GM10266 (cell line): ENCODE measurements around the gene ARFGAP1.

Experiments used
- DNase-seq: peaks from one replicate; pipeline ENCODE4 v3.0.0; 2012; ENCODE audit errors: extremely low spot score
- TF ChIP-seq, protein P1 (sequence below): IDR thresholded peaks from 2 replicates; pipeline ENCODE4 v1.5.1; 2012; ENCODE audit warnings: mild to moderate bottlenecking, low read depth; ENCODE audit not compliant: control insufficient read depth, insufficient read depth; ENCODE audit errors: missing control alignments

Gene ARFGAP1

DNA sequence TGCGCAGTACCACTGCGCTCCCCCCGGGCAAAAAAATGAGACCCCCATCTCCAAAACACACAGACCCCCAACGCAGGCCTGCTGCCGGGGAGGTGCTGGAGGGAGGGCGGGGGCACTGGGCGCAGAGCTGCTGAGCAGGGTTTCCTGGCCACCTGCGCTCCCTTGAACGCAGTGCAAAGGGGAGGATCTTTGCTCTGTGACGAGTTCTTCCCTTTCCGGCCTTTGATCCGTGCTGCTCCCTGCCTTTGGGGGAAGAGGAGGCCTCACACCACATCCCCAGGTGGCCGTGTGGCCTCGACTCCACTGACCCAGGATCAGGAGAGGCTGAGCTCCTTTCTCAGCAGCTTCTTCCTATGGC lies 11.4 kb downstream of the ARFGAP1 start:
- DNase-seq: no peak
- TF ChIP-seq, protein P1, sequence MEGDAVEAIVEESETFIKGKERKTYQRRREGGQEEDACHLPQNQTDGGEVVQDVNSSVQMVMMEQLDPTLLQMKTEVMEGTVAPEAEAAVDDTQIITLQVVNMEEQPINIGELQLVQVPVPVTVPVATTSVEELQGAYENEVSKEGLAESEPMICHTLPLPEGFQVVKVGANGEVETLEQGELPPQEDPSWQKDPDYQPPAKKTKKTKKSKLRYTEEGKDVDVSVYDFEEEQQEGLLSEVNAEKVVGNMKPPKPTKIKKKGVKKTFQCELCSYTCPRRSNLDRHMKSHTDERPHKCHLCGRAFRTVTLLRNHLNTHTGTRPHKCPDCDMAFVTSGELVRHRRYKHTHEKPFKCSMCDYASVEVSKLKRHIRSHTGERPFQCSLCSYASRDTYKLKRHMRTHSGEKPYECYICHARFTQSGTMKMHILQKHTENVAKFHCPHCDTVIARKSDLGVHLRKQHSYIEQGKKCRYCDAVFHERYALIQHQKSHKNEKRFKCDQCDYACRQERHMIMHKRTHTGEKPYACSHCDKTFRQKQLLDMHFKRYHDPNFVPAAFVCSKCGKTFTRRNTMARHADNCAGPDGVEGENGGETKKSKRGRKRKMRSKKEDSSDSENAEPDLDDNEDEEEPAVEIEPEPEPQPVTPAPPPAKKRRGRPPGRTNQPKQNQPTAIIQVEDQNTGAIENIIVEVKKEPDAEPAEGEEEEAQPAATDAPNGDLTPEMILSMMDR: no peak

- no peak for DNase-seq
- TF ChIP-seq, protein P1: no peak
Measured at GRCh38 chr20:63284544-63284949, 11.9 kb downstream of the ARFGAP1 start.

- DNase-seq: no peak
- TF ChIP-seq, protein P1: no peak
Measured at GRCh38 chr20:63284981-63285524, 12.4 kb downstream of the ARFGAP1 start.

- TF ChIP-seq, protein P1: no peak
- DNase-seq: no peak
Measured at GRCh38 chr20:63285636-63286615, 13.3 kb downstream of the ARFGAP1 start.

DNA sequence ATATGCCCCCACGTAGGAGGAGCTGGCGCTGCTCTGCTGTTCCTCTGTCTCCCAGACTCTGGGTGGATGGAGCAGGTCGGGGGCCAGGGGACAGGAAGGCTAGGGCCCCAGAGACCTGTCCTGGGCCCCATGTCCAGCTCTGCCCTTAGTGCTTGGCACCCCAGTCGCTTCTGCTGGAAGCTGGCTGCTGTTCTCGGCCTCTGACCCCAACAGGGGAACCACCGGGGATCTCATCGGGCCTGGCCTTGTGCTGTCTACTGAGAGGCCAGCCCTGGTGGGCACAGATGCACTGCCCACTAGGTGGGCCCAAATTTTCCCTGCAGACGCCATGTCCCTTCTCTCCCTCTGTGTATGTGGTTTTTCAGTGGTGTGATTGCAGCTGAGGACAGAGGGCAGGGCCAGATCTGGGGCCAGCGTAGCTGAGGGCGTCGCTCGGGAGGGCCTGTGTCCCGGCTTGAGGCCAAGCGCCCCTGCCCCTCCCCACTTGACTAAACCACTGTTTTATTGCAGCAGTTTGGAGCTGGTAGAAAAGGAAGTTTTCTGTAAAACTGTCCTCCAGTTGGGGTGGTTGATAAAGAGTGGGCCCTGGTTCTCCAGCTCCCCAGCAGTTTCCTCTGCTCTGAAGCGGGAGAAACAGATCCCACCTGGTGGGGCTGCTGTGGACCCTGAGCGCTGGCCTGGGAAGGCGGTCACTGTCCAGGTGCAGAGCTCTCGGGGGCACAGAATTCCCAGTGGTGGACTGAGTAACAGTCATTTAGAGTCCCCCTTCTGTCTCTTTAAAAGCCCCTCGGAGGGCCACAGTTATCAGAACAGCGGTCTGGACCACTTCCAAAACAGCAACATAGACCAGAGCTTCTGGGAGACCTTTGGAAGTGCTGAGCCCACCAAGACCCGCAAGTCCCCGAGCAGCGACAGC lies 14.4 kb downstream of the ARFGAP1 start:
- TF ChIP-seq, protein P1: no peak
- DNase-seq: no peak

GRCh38 chr20:63287697-63288580 lies 15.3 kb downstream of the ARFGAP1 start:
- TF ChIP-seq, protein P1: no peak
- DNase-seq: no peak
